Endothelial cell of umbilical vein (primary cell): Measurements from ENCODE around the gene ME3. TPM values are rescaled to one million over a fixed set of nuclear protein-coding genes. Genes with fewer than 3 reads are reported as not detected.

Experiments used
- BruUV-seq: library from RNA; stranded (reverse); fragments of 400-500 nt; replicated peaks from 2 replicates; lab custom pipeline; 2021; lab: Mats Ljungman, UMichigan
- CTCF ChIA-PET: fragments of 300-600, 350-600 bp; sonication (Branson Sonifier 250); formaldehyde crosslinking; loops from one replicate; lab custom pipeline; 2021; ENCODE audit warnings: antibody characterized with exemption, inconsistent platforms; lab: Charles Lee
- POLR2A ChIA-PET: fragments of 300-600, 350-600 bp; sonication (Branson Sonifier 250); formaldehyde crosslinking; loops from one replicate; lab custom pipeline; 2021; ENCODE audit warnings: antibody characterized with exemption, inconsistent platforms; lab: Charles Lee
- DNase-seq: peaks from one replicate; pipeline ENCODE4 v3.0.0-alpha.2; 2011; ENCODE audit warnings: low read depth, low spot score
- FAIRE-seq: peaks from 2 replicates; lab custom pipeline; 2011; peaks lifted over from hg19 to GRCh38; lab: Jason Lieb, UNC
- H2AFZ ChIP-seq: 2 replicates; pipeline ENCODE4 v1.6.0; 2012; ENCODE audit warnings: low read depth, low read length, control low read depth, inconsistent platforms
- H3K27ac ChIP-seq: 2 replicates; pipeline ENCODE4 v1.5.1; 2011; ENCODE audit warnings: low read depth, mild to moderate bottlenecking, control low read depth, low read length, moderate library complexity; ENCODE audit not compliant: insufficient read depth
- H3K27me3 ChIP-seq, 2 experiments: 2 replicates each; pipeline versions ENCODE4 v1.6.0 to v1.6.1; 2011; ENCODE audit warnings: low read length in 2 of 2, mixed read lengths in 1 of 2; ENCODE audit not compliant: control insufficient read depth in 2 of 2, insufficient read depth in 2 of 2
- H3K36me3 ChIP-seq, 2 experiments: 2 replicates in 1 of 2; 3 replicates in 1 of 2; pipeline ENCODE4 v1.5.1; 2011; ENCODE audit warnings: low read length in 2 of 2, mild to moderate bottlenecking in 1 of 2, moderate library complexity in 1 of 2; ENCODE audit not compliant: control insufficient read depth in 2 of 2, insufficient read depth in 2 of 2; ENCODE audit errors: extremely low read depth in 1 of 2
- H3K4me1 ChIP-seq: 3 replicates; pipeline ENCODE4 v1.5.1; 2011; ENCODE audit warnings: mild to moderate bottlenecking, low read length; ENCODE audit not compliant: control insufficient read depth, insufficient read depth; ENCODE audit errors: extremely low read depth
- H3K4me2 ChIP-seq: 2 replicates; pipeline ENCODE4 v1.6.1; 2011; ENCODE audit warnings: low read length, control low read depth, mixed read lengths; ENCODE audit not compliant: insufficient read depth
- H3K4me3 ChIP-seq, 3 experiments: fragments of 200-600 bp in 1 of 3; sonication (generic), shearing (Covaris generic) in 1 of 3; replicated peaks in 1 of 3; 2 replicates each; pipeline ENCODE4 v1.5.1; 2011 to 2016; ENCODE audit warnings: control low read depth in 3 of 3, low read length in 3 of 3, mild to moderate bottlenecking in 2 of 3, inconsistent platforms in 1 of 3, low read depth in 1 of 3, moderate library complexity in 1 of 3; ENCODE audit not compliant: insufficient read depth in 1 of 3
- H3K79me2 ChIP-seq: 2 replicates; pipeline ENCODE4 v1.6.0; 2012; ENCODE audit warnings: low read length, inconsistent platforms; ENCODE audit not compliant: control insufficient read depth, insufficient read depth
- H3K9ac ChIP-seq: replicated peaks from 2 replicates; pipeline ENCODE3; 2011; ENCODE audit warnings: low read length, control low read depth; ENCODE audit not compliant: insufficient read depth; ENCODE audit errors: extremely low read depth
- H3K9me1 ChIP-seq: replicated peaks from 3 replicates; pipeline ENCODE4 v1.6.0; 2011; ENCODE audit warnings: mild to moderate bottlenecking, low read length; ENCODE audit not compliant: control insufficient read depth, insufficient read depth; ENCODE audit errors: extremely low read depth
- H3K9me3 ChIP-seq: replicated peaks from 2 replicates; pipeline ENCODE4 v1.5.1; 2012; ENCODE audit warnings: low read length, inconsistent platforms; ENCODE audit not compliant: control insufficient read depth, insufficient read depth
- H4K20me1 ChIP-seq: replicated peaks from 2 replicates; pipeline ENCODE3; 2011; ENCODE audit warnings: mild to moderate bottlenecking, low read length; ENCODE audit not compliant: control insufficient read depth, insufficient read depth; ENCODE audit errors: extremely low read depth
- CTCF ChIP-seq, 2 donors: IDR thresholded peaks; 1 replicate in 1 of 2; 2 replicates in 1 of 2; pipeline ENCODE4 v1.5.1; 2011; ENCODE audit warnings: low read length in 2 of 2, mild to moderate bottlenecking in 2 of 2, moderate library complexity in 2 of 2, control low read depth in 1 of 2, inconsistent platforms in 1 of 2, low read depth in 1 of 2; ENCODE audit not compliant: insufficient read depth in 1 of 2; ENCODE audit errors: extremely low read depth in 1 of 2
- EZH2 ChIP-seq: IDR thresholded peaks from 2 replicates; pipeline ENCODE4 v1.6.1; 2012; ENCODE audit warnings: borderline replicate concordance, low read depth, mild to moderate bottlenecking, moderate library complexity, low read length, inconsistent platforms; ENCODE audit not compliant: severe bottlenecking
- FOS ChIP-seq: IDR thresholded peaks from 2 replicates; pipeline ENCODE4 v1.6.1; 2011; ENCODE audit warnings: mild to moderate bottlenecking, low read length, moderate library complexity, borderline replicate concordance; ENCODE audit not compliant: insufficient read depth
- GATA2 ChIP-seq: IDR thresholded peaks from 2 replicates; pipeline ENCODE4 v1.7.0; 2011; ENCODE audit warnings: low read depth, mild to moderate bottlenecking, moderate library complexity, mixed read lengths, low read length; ENCODE audit not compliant: insufficient read length, insufficient read depth
- JUN ChIP-seq: IDR thresholded peaks from 2 replicates; pipeline ENCODE4 v1.6.1; 2011; ENCODE audit warnings: borderline replicate concordance, low read depth; ENCODE audit not compliant: insufficient read length, insufficient read depth
- MYC ChIP-seq: IDR thresholded peaks from one replicate; pipeline ENCODE4 v1.6.1; 2011; ENCODE audit warnings: mild to moderate bottlenecking, low read depth, low read length
- POLR2A ChIP-seq: IDR thresholded peaks from 2 replicates; pipeline ENCODE4 v1.6.1; 2012; ENCODE audit warnings: low read depth, mild to moderate bottlenecking, control low read depth, low read length
- POLR2AphosphoS5 ChIP-seq: IDR thresholded peaks from 2 replicates; pipeline ENCODE4 v1.6.1; 2012; ENCODE audit warnings: low read depth, mild to moderate bottlenecking, control low read depth, low read length, moderate library complexity; ENCODE audit not compliant: insufficient read depth
- dilution Hi-C: fragments of 300-500 bp; cut with MboI; formaldehyde crosslinking; loops from one replicate; pipeline ENCODE4 v1.15.0; 2019; ENCODE audit warnings: low sequenced_read_pairs; ENCODE audit not compliant: extremely low pct_ligation_motif_present
- intact Hi-C: fragments of 100-400 bp; cut with micrococcal nuclease; formaldehyde crosslinking; loops from one replicate; pipeline ENCODE4 v1.10.0; 2022
- polyA plus RNA-seq, 4 experiments: library from polyadenylated mRNA; depleted of rRNA in 3 of 4; stranded (reverse) in 3 of 4; unstranded in 1 of 4; fragments of >200 nt; gene quantifications; 2 replicates each; pipeline versions ENCODE4 v1.2.1 to v1.2.3, GENCODE V29; 2011 to 2012; ENCODE audit warnings: missing spikeins in 1 of 4
- total RNA-seq: library from RNA; stranded (reverse); gene quantifications from 2 replicates; pipeline ENCODE4 v1.2.3, GENCODE V29; 2021
- TF ChIP-seq, protein P1 (sequence below): IDR thresholded peaks from 2 replicates; pipeline ENCODE4 v1.6.1; 2011; ENCODE audit not compliant: insufficient read depth, insufficient read length

Gene ME3
- total and polyA plus RNA-seq, 2 donors (not counting 3 experiments of a cell fraction or from before 2014, with no cell fraction given): 26.9 to 30.4 TPM

DNA sequence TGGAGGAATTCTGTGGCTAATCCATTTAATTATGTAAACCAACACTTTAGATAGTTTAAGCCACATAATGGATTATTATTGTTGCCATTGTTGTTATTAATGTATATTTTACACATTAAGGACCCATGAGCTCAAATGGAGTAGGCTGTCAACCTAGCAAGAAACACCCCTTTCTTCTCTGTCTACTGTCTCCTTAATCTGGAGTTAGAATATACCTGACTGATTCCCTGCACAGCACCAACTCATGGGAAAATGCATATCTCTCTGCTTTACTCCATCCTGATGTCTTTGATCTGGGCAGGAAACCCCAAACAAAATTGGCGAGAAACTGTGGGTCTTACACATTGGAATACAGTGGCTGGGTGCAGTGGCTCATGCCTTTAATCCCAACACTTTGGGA lies 24.0 kb upstream of the ME3 start:
- Histone ChIP-seq H3K4me2 (peak overlapping the region; percentile 49), H3K27ac (peak overlapping the region; percentile 49), H3K9me1 (no peaks in the 10 kb centered on the region), H3K4me1 (peaks cover 15% of the 10 kb centered on the region), H3K79me2 (no peaks in the 10 kb centered on the region), H3K36me3 (no peaks in the 10 kb centered on the region), H4K20me1 (no peaks in the 10 kb centered on the region), H3K9ac (no peak overlapping the region), H3K27me3 (no peaks in the 10 kb centered on the region), H2AFZ (no peak overlapping the region), H3K4me3 (no peak overlapping the region), H3K9me3 (no peaks in the 10 kb centered on the region)
- DNase-seq (no peak), FAIRE-seq (no peak)
- POLR2A ChIA-PET: interaction anchor here (1.0 kb wide), 1 partner anchor 236 kb away, joined by 3 read pairs; no protein-coding TSS in a partner anchor
- dilution Hi-C loops: no loop called here
- intact Hi-C loops: no loop called here
- TF ChIP-seq MYC (no peak), POLR2A (no peak), CTCF (IDR thresholded peaks at IDR 0.05; ENCODE audit: extremely low read depth in 1 of 2, insufficient read depth in 1 of 2, low read depth in 1 of 2, low read length in 2 of 2) (no peak), POLR2AphosphoS5 (no peak), JUN (no peak), EZH2 (no peak)
- CTCF ChIA-PET: interaction anchor here (0.9 to 2.4 kb wide), 11 partner anchors 9 to 336 kb away, joined by 3 to 11 read pairs (median 5); partner anchors contain the start of gene PRSS23
- BruUV-seq: no TSS peak

DNA sequence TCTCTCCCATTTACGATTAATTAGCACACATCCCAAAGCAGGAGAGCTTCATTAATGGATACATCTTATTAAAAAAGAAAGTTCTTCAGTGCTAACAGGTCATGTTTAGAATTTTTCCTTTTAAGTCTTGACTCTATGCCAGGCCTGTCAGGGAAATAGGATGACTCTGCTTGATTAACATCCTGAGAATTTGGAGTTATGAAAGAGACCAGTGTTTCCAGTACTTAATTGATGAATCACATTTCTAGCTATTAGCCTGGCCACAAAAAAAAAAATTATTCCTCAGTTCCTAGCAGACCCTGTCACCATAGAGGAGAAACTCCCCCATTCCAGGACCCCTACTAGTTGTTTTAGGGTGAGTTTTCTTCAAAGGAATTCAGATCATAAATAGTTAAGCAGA lies 23.6 kb upstream of the ME3 start:
- Histone ChIP-seq H4K20me1 (no peaks in the 10 kb centered on the region), H3K27me3 (no peaks in the 10 kb centered on the region), H3K9me1 (no peaks in the 10 kb centered on the region), H3K9ac (no peak overlapping the region), H3K9me3 (no peaks in the 10 kb centered on the region), H3K27ac (peak overlapping the region; percentile 56), H3K4me2 (peak overlapping the region; percentile 49), H2AFZ (no peak overlapping the region), H3K36me3 (no peaks in the 10 kb centered on the region), H3K4me1 (peaks cover 15% of the 10 kb centered on the region), H3K79me2 (no peaks in the 10 kb centered on the region), H3K4me3 (no peak overlapping the region)
- CTCF ChIA-PET: interaction anchor here (0.9 to 2.5 kb wide), 15 partner anchors 9 to 335 kb away, joined by 3 to 16 read pairs (median 5); partner anchors contain the start of gene PRSS23
- POLR2A ChIA-PET: interaction anchor here (1.0 kb wide), 1 partner anchor 236 kb away, joined by 3 read pairs; no protein-coding TSS in a partner anchor
- intact Hi-C loops (no loop called here), dilution Hi-C loops (no loop called here)
- BruUV-seq: no TSS peak
- FAIRE-seq: peak; percentile 49
- peak; percentile 84 for DNase-seq
- TF ChIP-seq JUN: peak; percentile 74
- TF ChIP-seq GATA2: no peak
- TF ChIP-seq POLR2AphosphoS5: no peak
- no peak for TF ChIP-seq POLR2A
- TF ChIP-seq EZH2: no peak
- TF ChIP-seq FOS: peak; percentile 89
- TF ChIP-seq, protein P1, sequence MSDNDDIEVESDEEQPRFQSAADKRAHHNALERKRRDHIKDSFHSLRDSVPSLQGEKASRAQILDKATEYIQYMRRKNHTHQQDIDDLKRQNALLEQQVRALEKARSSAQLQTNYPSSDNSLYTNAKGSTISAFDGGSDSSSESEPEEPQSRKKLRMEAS: no peak
- no peak for TF ChIP-seq MYC
